ENCODE results near the gene IL13RA1.
"Not testable (repeated sequence)": the region's sequence is repeated elsewhere in the genome, so short reads cannot be mapped to it uniquely, and the experiment has no call there.

The IL13RA1 gene

GRCh38 chrX:118802857-118803256, 75.5 kb downstream of the IL13RA1 start:
- H3K9ac ChIP-seq (ENCODE audit: low read depth, low read length) = no peak overlapping the region
- no peaks in the 10 kb centered on the region for H3K9me3 ChIP-seq (ENCODE audit: control insufficient read depth, insufficient read depth, low read length)
- H3K27me3 ChIP-seq (ENCODE audit: control insufficient read depth, insufficient read depth, low read length) = peaks cover 2% of the 10 kb centered on the region
- no peaks in the 10 kb centered on the region for H3K4me1 ChIP-seq (ENCODE audit: control insufficient read depth, insufficient read depth, low read length)
- H3K4me3 ChIP-seq (ENCODE audit: low read depth, low read length) = no peak overlapping the region
- H3K36me3 ChIP-seq (ENCODE audit: control insufficient read depth, insufficient read depth, low read length) = no peaks in the 10 kb centered on the region

- H3K36me3 ChIP-seq (ENCODE audit: control insufficient read depth, insufficient read depth, low read length) = no peaks in the 10 kb centered on the region
Measured at GRCh38 chrX:118807151-118808017, 80.0 kb downstream of the IL13RA1 start.

GRCh38 chrX:118817257-118817656, 89.9 kb downstream of the IL13RA1 start:
- H3K4me1 ChIP-seq (ENCODE audit: control insufficient read depth, insufficient read depth, low read length); H3K9me3 ChIP-seq (ENCODE audit: control insufficient read depth, insufficient read depth, low read length); H3K36me3 ChIP-seq (ENCODE audit: control insufficient read depth, insufficient read depth, low read length); H3K4me3 ChIP-seq (ENCODE audit: low read depth, low read length); H3K9ac ChIP-seq (ENCODE audit: low read depth, low read length): not testable (repeated sequence)
- peaks cover 20% of the 10 kb centered on the region for H3K27me3 ChIP-seq (ENCODE audit: control insufficient read depth, insufficient read depth, low read length)

More at GRCh38 chrX:118807151-118808017, 80.0 kb downstream of the IL13RA1 start:
- Histone ChIP-seq H3K4me3 (ENCODE audit: low read depth, low read length) (no peak overlapping the region), H3K9me3 (ENCODE audit: control insufficient read depth, insufficient read depth, low read length) (no peaks in the 10 kb centered on the region), H3K9ac (ENCODE audit: low read depth, low read length) (no peak overlapping the region), H3K27me3 (ENCODE audit: control insufficient read depth, insufficient read depth, low read length) (no peaks in the 10 kb centered on the region), H3K4me1 (ENCODE audit: control insufficient read depth, insufficient read depth, low read length) (no peaks in the 10 kb centered on the region)

- H3K9ac ChIP-seq (ENCODE audit: low read depth, low read length) = no peak within 1 kb of the TSS
- no peaks in the 10 kb centered on the region for H3K4me1 ChIP-seq (ENCODE audit: control insufficient read depth, insufficient read depth, low read length)
- H3K9me3 ChIP-seq (ENCODE audit: control insufficient read depth, insufficient read depth, low read length) = peaks cover 6% of the 10 kb centered on the region
- no peaks in the 10 kb centered on the region for H3K36me3 ChIP-seq (ENCODE audit: control insufficient read depth, insufficient read depth, low read length)
- peaks cover 77% of the 10 kb centered on the region for H3K27me3 ChIP-seq (ENCODE audit: control insufficient read depth, insufficient read depth, low read length)
- H3K4me3 ChIP-seq (ENCODE audit: low read depth, low read length) = peak within 1 kb of the TSS; percentile 50
Measured at GRCh38 chrX:118823263-118824172, 96.1 kb downstream of the IL13RA1 start, which contains the start of gene ZCCHC12. TSS of gene ZCCHC12 (plus strand) at chrX:118823824. CDS start at chrX:118825245, 1,421 bp downstream.

- Histone ChIP-seq H3K4me3 (ENCODE audit: low read depth, low read length) (peak overlapping the region; percentile 50), H3K36me3 (ENCODE audit: control insufficient read depth, insufficient read depth, low read length) (no peaks in the 10 kb centered on the region), H3K9ac (ENCODE audit: low read depth, low read length) (no peak overlapping the region), H3K9me3 (ENCODE audit: control insufficient read depth, insufficient read depth, low read length) (peaks cover 6% of the 10 kb centered on the region), H3K27me3 (ENCODE audit: control insufficient read depth, insufficient read depth, low read length) (peaks cover 85% of the 10 kb centered on the region), H3K4me1 (ENCODE audit: control insufficient read depth, insufficient read depth, low read length) (no peaks in the 10 kb centered on the region)
Measured at GRCh38 chrX:118824173-118824730, 96.8 kb downstream of the IL13RA1 start.

GRCh38 chrX:118825227-118825626, 97.8 kb downstream of the IL13RA1 start:
- Histone ChIP-seq H3K27me3 (ENCODE audit: control insufficient read depth, insufficient read depth, low read length) (peaks cover 93% of the 10 kb centered on the region), H3K4me3 (ENCODE audit: low read depth, low read length) (peak overlapping the region; percentile 13), H3K9ac (ENCODE audit: low read depth, low read length) (no peak overlapping the region)

GRCh38 chrX:118839334-118839958, 112.0 kb downstream of the IL13RA1 start:
- peak overlapping the region; percentile 56 for H3K4me3 ChIP-seq (ENCODE audit: low read depth, low read length)
- no peak overlapping the region for H3K9ac ChIP-seq (ENCODE audit: low read depth, low read length)
- H3K36me3 ChIP-seq (ENCODE audit: control insufficient read depth, insufficient read depth, low read length) = no peaks in the 10 kb centered on the region
- no peaks in the 10 kb centered on the region for H3K9me3 ChIP-seq (ENCODE audit: control insufficient read depth, insufficient read depth, low read length)
- no peaks in the 10 kb centered on the region for H3K4me1 ChIP-seq (ENCODE audit: control insufficient read depth, insufficient read depth, low read length)
- peaks cover 12% of the 10 kb centered on the region for H3K27me3 ChIP-seq (ENCODE audit: control insufficient read depth, insufficient read depth, low read length)

More at GRCh38 chrX:118825227-118825626, 97.8 kb downstream of the IL13RA1 start:
- no peaks in the 10 kb centered on the region for H3K36me3 ChIP-seq (ENCODE audit: control insufficient read depth, insufficient read depth, low read length)
- H3K4me1 ChIP-seq (ENCODE audit: control insufficient read depth, insufficient read depth, low read length) = no peaks in the 10 kb centered on the region
- H3K9me3 ChIP-seq (ENCODE audit: control insufficient read depth, insufficient read depth, low read length) = peaks cover 6% of the 10 kb centered on the region

All from iPS-15b (cell line).